ENCODE data around the gene CORO2B.
A peak's percentile ranks its signal among the peaks of the same experiment; 100 is the strongest.

The CORO2B gene

DNA sequence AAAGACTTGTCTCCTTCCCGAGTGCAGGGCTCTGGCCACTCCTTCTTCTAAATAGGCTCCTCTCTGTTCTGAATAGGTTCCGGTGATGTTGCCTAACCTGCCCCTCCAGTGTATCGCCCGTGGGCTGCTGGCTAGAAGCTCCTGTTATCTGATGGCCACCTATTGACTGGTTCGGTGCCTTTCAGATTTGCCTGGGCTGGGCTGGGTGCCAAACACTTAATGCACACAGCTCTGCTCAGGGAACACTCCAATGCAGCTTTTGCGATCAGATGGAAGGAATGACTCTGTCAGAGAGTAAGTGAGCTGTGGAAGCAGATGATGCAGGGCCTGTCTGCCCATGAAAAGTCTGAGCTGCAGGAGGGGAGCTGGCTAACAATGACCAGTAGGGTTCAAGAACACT, 112.9 kb downstream of the CORO2B start:
- TF ChIP-seq ARNTL (CRISPR knock-in tag; IDR thresholded peaks at IDR 0.05; ENCODE audit: borderline replicate concordance, low read depth): no peak
- no peak for TF ChIP-seq BACH2 (CRISPR knock-in tag; IDR thresholded peaks at IDR 0.05; ENCODE audit: borderline replicate concordance)
- TF ChIP-seq, protein P1, sequence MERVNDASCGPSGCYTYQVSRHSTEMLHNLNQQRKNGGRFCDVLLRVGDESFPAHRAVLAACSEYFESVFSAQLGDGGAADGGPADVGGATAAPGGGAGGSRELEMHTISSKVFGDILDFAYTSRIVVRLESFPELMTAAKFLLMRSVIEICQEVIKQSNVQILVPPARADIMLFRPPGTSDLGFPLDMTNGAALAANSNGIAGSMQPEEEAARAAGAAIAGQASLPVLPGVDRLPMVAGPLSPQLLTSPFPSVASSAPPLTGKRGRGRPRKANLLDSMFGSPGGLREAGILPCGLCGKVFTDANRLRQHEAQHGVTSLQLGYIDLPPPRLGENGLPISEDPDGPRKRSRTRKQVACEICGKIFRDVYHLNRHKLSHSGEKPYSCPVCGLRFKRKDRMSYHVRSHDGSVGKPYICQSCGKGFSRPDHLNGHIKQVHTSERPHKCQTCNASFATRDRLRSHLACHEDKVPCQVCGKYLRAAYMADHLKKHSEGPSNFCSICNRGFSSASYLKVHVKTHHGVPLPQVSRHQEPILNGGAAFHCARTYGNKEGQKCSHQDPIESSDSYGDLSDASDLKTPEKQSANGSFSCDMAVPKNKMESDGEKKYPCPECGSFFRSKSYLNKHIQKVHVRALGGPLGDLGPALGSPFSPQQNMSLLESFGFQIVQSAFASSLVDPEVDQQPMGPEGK (CRISPR knock-in tag; IDR thresholded peaks at IDR 0.05; ENCODE audit: borderline replicate concordance): no peak
- TF ChIP-seq ISL1 (CRISPR knock-in tag; IDR thresholded peaks at IDR 0.05): no peak
- no peak for TF ChIP-seq TSHZ2 (CRISPR knock-in tag; IDR thresholded peaks at IDR 0.05)
- no peak for TF ChIP-seq POU6F1 (CRISPR knock-in tag; IDR thresholded peaks at IDR 0.05; ENCODE audit: borderline replicate concordance, low read depth)
- no peak for TF ChIP-seq RARB (CRISPR knock-in tag; IDR thresholded peaks at IDR 0.05)
- TF ChIP-seq CSRNP3 (CRISPR knock-in tag; IDR thresholded peaks at IDR 0.05): no peak
- TF ChIP-seq ZNF8 (CRISPR knock-in tag; IDR thresholded peaks at IDR 0.05): no peak
- no peak for TF ChIP-seq ZNF565 (CRISPR knock-in tag; conservative IDR thresholded peaks at IDR 0.05; ENCODE audit: low read depth)
- TF ChIP-seq ZNF70 (CRISPR knock-in tag; IDR thresholded peaks at IDR 0.05): no peak
- no peak for TF ChIP-seq ZFP30 (CRISPR knock-in tag; IDR thresholded peaks at IDR 0.05)
- peak; percentile 39; the same call in 1 of the 3 replicates for ATAC-seq

DNA sequence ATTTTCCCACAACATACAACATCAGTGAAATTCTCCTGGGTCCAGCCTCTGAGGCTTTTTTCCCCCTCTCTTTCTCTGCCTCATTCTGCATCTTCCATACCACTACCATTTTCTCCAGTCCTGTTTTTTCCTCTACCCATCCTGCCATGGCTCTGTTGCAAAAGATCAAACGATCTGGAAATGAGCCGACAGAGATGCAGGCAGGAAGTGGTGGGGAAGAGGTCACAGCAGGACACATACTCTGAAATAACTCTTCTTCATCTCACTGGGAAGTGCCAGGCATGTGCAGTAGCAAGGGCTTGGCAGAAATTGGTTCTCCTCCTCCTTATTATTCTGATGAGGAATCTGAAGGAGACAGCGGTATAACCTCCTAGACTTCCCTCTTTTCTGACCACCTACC, 114.3 kb downstream of the CORO2B start:
- ATAC-seq: no peak
- TF ChIP-seq TOX (CRISPR knock-in tag; IDR thresholded peaks at IDR 0.05; ENCODE audit: borderline replicate concordance): no peak
- TF ChIP-seq CSDC2 (CRISPR knock-in tag; IDR thresholded peaks at IDR 0.05): no peak
- TF ChIP-seq CSRNP3 (CRISPR knock-in tag; IDR thresholded peaks at IDR 0.05): no peak
- TF ChIP-seq BACH2 (CRISPR knock-in tag; IDR thresholded peaks at IDR 0.05; ENCODE audit: borderline replicate concordance): no peak
- TF ChIP-seq ZFP30 (CRISPR knock-in tag; IDR thresholded peaks at IDR 0.05): no peak
- TF ChIP-seq GLIS3 (CRISPR knock-in tag; IDR thresholded peaks at IDR 0.05): no peak
- no peak for TF ChIP-seq CREB5 (CRISPR knock-in tag; IDR thresholded peaks at IDR 0.05; ENCODE audit: low read depth)

DNA sequence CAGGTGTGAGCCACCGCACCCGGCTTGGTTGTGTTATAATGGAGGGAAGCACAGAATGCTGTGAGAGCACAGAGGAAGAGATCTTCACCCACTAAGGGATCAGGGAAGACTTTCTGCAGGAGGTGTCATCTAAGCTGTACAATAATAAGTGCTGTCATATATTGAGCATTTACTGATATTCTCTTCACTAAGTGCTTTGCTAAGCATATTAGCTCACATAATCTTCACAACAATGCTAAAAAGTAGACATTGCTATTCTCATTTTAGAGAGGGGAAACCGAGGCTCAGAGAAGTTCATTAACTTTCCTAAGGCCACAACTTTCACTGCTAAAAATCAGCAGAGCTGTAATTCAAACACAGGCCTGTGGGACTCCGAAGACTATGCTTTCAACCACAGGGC, 115.3 kb downstream of the CORO2B start:
- no peak for TF ChIP-seq RARB (CRISPR knock-in tag; IDR thresholded peaks at IDR 0.05)
- TF ChIP-seq ZC3H10 (CRISPR knock-in tag; IDR thresholded peaks at IDR 0.05): no peak
- TF ChIP-seq TOX (CRISPR knock-in tag; IDR thresholded peaks at IDR 0.05; ENCODE audit: borderline replicate concordance): no peak
- no peak for ATAC-seq

Data from SK-N-SH treated with all-trans-retinoic acid at 6 μM for 48 hours (cell line).